Spleen (tissue), 7 donors: ENCODE results near the gene ESX1.

ENCODE experiments used
- POLR2A ChIP-seq, 3 donors: fragments of 450-650 bp; IDR thresholded peaks; one replicate each; pipeline ENCODE4 v1.5.1; 2017; ENCODE audit warnings: antibody characterized with exemption in 3 of 3, mild to moderate bottlenecking in 1 of 3
- POLR2AphosphoS5 ChIP-seq, 3 donors: sonication (generic); formaldehyde crosslinking; IDR thresholded peaks; one replicate each; pipeline ENCODE4 v1.5.1; 2017; ENCODE audit warnings: antibody characterized with exemption in 3 of 3
- TF ChIP-seq, protein P1 (sequence below), 11 experiments: fragments of 200-600 bp in 7 of 11; fragments of 450-650 bp in 4 of 11; sonication (generic) in 4 of 11; IDR thresholded peaks in 8 of 11; conservative IDR thresholded peaks in 3 of 11; 1 replicate in 7 of 11; 2 replicates in 4 of 11; pipeline versions ENCODE4 v1.4.0 to v1.8.0; 2016 to 2021; ENCODE audit warnings: antibody characterized with exemption in 11 of 11, inconsistent platforms in 4 of 11, mild to moderate bottlenecking in 1 of 11
- donor health status: DM: no; HTN: no; CAD: no; lungs with moderate emphysema.
- donor health status: DM: no; HTN: no; CAD: no.
- donor health status: DM: no; HTN: no; CAD: no.

DNA sequence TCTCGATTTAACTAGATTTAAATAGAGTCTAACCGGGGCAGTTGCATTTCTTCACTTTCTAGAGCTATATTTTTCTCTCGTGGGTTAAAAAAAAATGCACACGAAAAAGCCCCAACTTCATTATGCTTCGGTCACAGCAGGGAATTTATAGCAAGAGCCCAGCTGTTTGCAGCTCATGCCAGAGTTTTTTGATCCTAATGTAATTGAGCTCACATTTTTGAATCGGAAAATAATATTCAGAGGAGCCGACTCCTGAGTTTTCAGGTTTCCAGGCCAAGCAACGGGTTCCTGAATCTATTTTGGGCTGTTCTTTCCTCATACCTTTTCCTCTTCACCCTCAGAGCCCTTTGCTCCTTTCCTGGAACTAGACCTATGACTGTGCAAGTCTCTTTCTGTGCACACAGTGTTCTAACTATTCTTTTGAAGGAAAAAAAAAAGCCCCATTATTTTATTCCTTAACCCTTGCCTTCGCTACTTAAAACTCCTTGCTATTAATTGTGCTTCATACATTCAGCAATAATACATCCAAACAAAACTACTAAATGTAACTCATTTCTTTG, 27.5 kb upstream of the ESX1 start:
- TF ChIP-seq POLR2A (IDR thresholded peaks at IDR 0.05): no peak
- TF ChIP-seq, protein P1, sequence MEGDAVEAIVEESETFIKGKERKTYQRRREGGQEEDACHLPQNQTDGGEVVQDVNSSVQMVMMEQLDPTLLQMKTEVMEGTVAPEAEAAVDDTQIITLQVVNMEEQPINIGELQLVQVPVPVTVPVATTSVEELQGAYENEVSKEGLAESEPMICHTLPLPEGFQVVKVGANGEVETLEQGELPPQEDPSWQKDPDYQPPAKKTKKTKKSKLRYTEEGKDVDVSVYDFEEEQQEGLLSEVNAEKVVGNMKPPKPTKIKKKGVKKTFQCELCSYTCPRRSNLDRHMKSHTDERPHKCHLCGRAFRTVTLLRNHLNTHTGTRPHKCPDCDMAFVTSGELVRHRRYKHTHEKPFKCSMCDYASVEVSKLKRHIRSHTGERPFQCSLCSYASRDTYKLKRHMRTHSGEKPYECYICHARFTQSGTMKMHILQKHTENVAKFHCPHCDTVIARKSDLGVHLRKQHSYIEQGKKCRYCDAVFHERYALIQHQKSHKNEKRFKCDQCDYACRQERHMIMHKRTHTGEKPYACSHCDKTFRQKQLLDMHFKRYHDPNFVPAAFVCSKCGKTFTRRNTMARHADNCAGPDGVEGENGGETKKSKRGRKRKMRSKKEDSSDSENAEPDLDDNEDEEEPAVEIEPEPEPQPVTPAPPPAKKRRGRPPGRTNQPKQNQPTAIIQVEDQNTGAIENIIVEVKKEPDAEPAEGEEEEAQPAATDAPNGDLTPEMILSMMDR (IDR thresholded peaks at IDR 0.05 in 8 of 11, conservative IDR thresholded peaks at IDR 0.05 in 3 of 11): no peak
- TF ChIP-seq POLR2AphosphoS5 (IDR thresholded peaks at IDR 0.05): no peak
